SK-N-SH (cell line): Measurements from ENCODE around the gene ERCC2.

Source experiments
- CTCF ChIP-seq: fragments of 200-600 bp; sonication (generic); IDR thresholded peaks from 2 replicates; pipeline ENCODE4 v1.6.1; 2017; ENCODE audit warnings: antibody characterized with exemption, mild to moderate bottlenecking, moderate library complexity
- EP300 ChIP-seq, 2 experiments: IDR thresholded peaks; 2 replicates each; pipeline versions ENCODE4 v1.4.0 to v1.6.1; 2012; ENCODE audit warnings: borderline replicate concordance in 1 of 2, low read depth in 1 of 2, low read length in 1 of 2
- EZH2phosphoT487 ChIP-seq: fragments of 200-600 bp; sonication (generic); IDR thresholded peaks from 2 replicates; pipeline ENCODE4 v1.6.1; 2017; ENCODE audit warnings: low read depth, mixed run types, mild to moderate bottlenecking, antibody characterized with exemption, moderate library complexity, borderline replicate concordance
- GATA2 ChIP-seq: sonication (generic); formaldehyde crosslinking; IDR thresholded peaks from 2 replicates; pipeline ENCODE4 v1.5.0; 2020; ENCODE audit warnings: mild to moderate bottlenecking, missing genetic modification reagents
- JUND ChIP-seq: IDR thresholded peaks from 2 replicates; pipeline ENCODE4 v1.4.0; 2012
- MAX ChIP-seq: IDR thresholded peaks from 2 replicates; pipeline ENCODE4 v1.4.0; 2012; ENCODE audit warnings: low read depth
- RCOR1 ChIP-seq: fragments of 150-350 bp; IDR thresholded peaks from 2 replicates; pipeline ENCODE4 v1.6.1; 2017; ENCODE audit warnings: antibody characterized with exemption, low read length
- REST ChIP-seq: IDR thresholded peaks from 2 replicates; pipeline ENCODE4 v1.6.1; 2012; ENCODE audit warnings: mild to moderate bottlenecking, low read depth, low read length, moderate library complexity
- RFX5 ChIP-seq: IDR thresholded peaks from 2 replicates; pipeline ENCODE4 v1.6.1; 2012; ENCODE audit warnings: mild to moderate bottlenecking, improper control_type of control experiment, low read length
- RXRA ChIP-seq: IDR thresholded peaks from 2 replicates; pipeline ENCODE4 v1.4.0; 2012; ENCODE audit warnings: low read depth, mild to moderate bottlenecking, borderline replicate concordance
- SIN3A ChIP-seq: IDR thresholded peaks from 2 replicates; pipeline ENCODE4 v1.6.1; 2012; ENCODE audit warnings: low read depth, mild to moderate bottlenecking, low read length, moderate library complexity, borderline replicate concordance
- ZBTB33 ChIP-seq: IDR thresholded peaks from 2 replicates; pipeline ENCODE4 v1.4.0; 2012; ENCODE audit warnings: low read depth, borderline replicate concordance

GRCh38 chr19:45418802-45419201 lies 48.4 kb upstream of the ERCC2 start:
- no peak for TF ChIP-seq RXRA
- TF ChIP-seq MAX: no peak
- TF ChIP-seq CTCF: no peak
- no peak for TF ChIP-seq RCOR1
- TF ChIP-seq GATA2 (CRISPR knock-in tag): no peak
- TF ChIP-seq EP300 (IDR thresholded peaks at IDR 0.05; ENCODE audit: borderline replicate concordance in 1 of 2, low read depth in 1 of 2, low read length in 1 of 2): no peak
- TF ChIP-seq EZH2phosphoT487: no peak
- TF ChIP-seq RFX5: no peak
- TF ChIP-seq SIN3A: no peak
- no peak for TF ChIP-seq REST
- TF ChIP-seq ZBTB33: no peak
- no peak for TF ChIP-seq JUND
